Kidney (tissue), 14 donors: ENCODE data around the gene CEP57. TPM values are rescaled to one million over a fixed set of nuclear protein-coding genes. Genes with fewer than 3 reads are reported as not detected.

Experiments used
- DNase-seq, 5 donors: peaks; one replicate each; pipeline ENCODE4 v3.0.0-alpha.2; 2013 to 2020
- FAIRE-seq: peaks from 2 replicates; lab custom pipeline; 2012; peaks lifted over from hg19 to GRCh38; lab: Jason Lieb, UNC
- H3K27ac ChIP-seq, 2 donors: one replicate each; pipeline ENCODE4 v1.7.0; 2013; ENCODE audit warnings: low read depth in 2 of 2, low read length in 2 of 2, inconsistent platforms in 1 of 2
- H3K27me3 ChIP-seq: one replicate; pipeline ENCODE4 v1.7.1; 2013; ENCODE audit warnings: low read length, inconsistent platforms; ENCODE audit not compliant: control insufficient read depth, insufficient read depth
- H3K36me3 ChIP-seq, 3 donors: one replicate each; pipeline versions ENCODE4 v1.7.0 to v1.7.1; 2013; ENCODE audit warnings: low read length in 3 of 3, control low read depth in 1 of 3, inconsistent platforms in 1 of 3; ENCODE audit not compliant: insufficient read depth in 3 of 3, control insufficient read depth in 2 of 3
- H3K4me1 ChIP-seq, 3 donors: one replicate each; pipeline versions ENCODE4 v1.7.0 to v1.7.1; 2013; ENCODE audit warnings: low read length in 3 of 3, inconsistent platforms in 1 of 3, low read depth in 1 of 3; ENCODE audit not compliant: control insufficient read depth in 2 of 3, insufficient read depth in 2 of 3
- H3K4me3 ChIP-seq, 3 donors: one replicate each; pipeline versions ENCODE4 v1.7.0 to v1.8.1; 2013; ENCODE audit warnings: low read length in 3 of 3, control low read depth in 1 of 3, inconsistent platforms in 1 of 3
- H3K9ac ChIP-seq, 3 donors: one replicate each; pipeline versions ENCODE4 v1.7.0 to v1.7.1; 2013; ENCODE audit warnings: low read length in 3 of 3, control low read depth in 1 of 3, inconsistent platforms in 1 of 3
- H3K9me3 ChIP-seq, 3 donors: one replicate each; pipeline versions ENCODE4 v1.7.0 to v1.7.1; 2013; ENCODE audit warnings: low read length in 3 of 3, control low read depth in 1 of 3, inconsistent platforms in 1 of 3; ENCODE audit not compliant: control insufficient read depth in 2 of 3, insufficient read depth in 1 of 3
- intact Hi-C: fragments of 100-400 bp; cut with DNase I; formaldehyde crosslinking; loops from one replicate; pipeline ENCODE4 v1.11.1; 2022
- polyA plus RNA-seq: library from polyadenylated mRNA; stranded (reverse); fragments of 350-450 nt; fragmentation: Illumina TruSeq; extraction: RNeasy Lipid Tissue Mini Kit (QIAGEN cat#74804); gene quantifications from one replicate; pipeline ENCODE4 v1.2.3, GENCODE V29; 2014; ENCODE audit warnings: low read depth, low replicate concordance; ENCODE audit not compliant: insufficient read depth
- total RNA-seq: library from RNA; stranded (reverse); fragmentation: NEBNext Ultra II Directional; extraction: Animal tissue kit (Norgen Biotek cat#: 25700); gene quantifications from one replicate; pipeline ENCODE4 v1.2.1, GENCODE V29; 2021
- TF ChIP-seq, protein P1 (sequence below): IDR thresholded peaks from 3 replicates; pipeline ENCODE4 v1.5.1; 2012; ENCODE audit warnings: mild to moderate bottlenecking, moderate library complexity, borderline replicate concordance; ENCODE audit not compliant: insufficient read depth; ENCODE audit errors: extremely low read depth
- donor health status: control.
- donor health status: control.
- donor health status: control.
- donor health status: control.
- donor health status: control.
- donor health status: DM: yes; HTN: yes; CAD: no.
- donor health status: Normal renal cell carcinoma (clear cell type).

The CEP57 gene
- total and polyA plus RNA-seq, 2 donors from 2014 or later, result 14.9 to 33.4 TPM

DNA sequence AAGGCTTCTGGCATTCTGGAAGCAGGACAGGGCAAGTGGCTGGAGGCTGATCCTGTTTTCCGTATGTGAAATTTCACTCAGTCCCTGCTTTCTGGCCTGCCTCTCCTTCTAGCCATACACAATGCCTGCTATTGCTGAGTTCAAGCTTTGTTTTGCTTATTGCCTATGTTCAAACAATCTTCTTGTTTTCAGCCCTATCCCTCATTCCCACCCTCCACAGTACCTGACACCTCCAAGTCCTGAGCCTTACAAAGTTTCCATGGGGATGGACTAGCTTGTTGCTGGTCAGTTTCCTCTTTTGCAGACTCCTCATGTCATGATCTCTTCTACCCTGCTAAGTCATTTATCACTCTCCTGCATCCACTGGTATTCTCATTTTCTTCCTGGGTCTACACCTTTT lies 38.8 kb upstream of the CEP57 start:
- DNase-seq (no peak), FAIRE-seq (no peak)
- Histone ChIP-seq H3K9ac (no peak overlapping the region), H3K9me3 (no peaks in the 10 kb centered on the region), H3K4me1 (no peaks in the 10 kb centered on the region), H3K27me3 (no peaks in the 10 kb centered on the region), H3K4me3 (no peak overlapping the region), H3K27ac (no peak overlapping the region), H3K36me3 (no peaks in the 10 kb centered on the region)
- intact Hi-C loops, result no loop called here
- TF ChIP-seq, protein P1, sequence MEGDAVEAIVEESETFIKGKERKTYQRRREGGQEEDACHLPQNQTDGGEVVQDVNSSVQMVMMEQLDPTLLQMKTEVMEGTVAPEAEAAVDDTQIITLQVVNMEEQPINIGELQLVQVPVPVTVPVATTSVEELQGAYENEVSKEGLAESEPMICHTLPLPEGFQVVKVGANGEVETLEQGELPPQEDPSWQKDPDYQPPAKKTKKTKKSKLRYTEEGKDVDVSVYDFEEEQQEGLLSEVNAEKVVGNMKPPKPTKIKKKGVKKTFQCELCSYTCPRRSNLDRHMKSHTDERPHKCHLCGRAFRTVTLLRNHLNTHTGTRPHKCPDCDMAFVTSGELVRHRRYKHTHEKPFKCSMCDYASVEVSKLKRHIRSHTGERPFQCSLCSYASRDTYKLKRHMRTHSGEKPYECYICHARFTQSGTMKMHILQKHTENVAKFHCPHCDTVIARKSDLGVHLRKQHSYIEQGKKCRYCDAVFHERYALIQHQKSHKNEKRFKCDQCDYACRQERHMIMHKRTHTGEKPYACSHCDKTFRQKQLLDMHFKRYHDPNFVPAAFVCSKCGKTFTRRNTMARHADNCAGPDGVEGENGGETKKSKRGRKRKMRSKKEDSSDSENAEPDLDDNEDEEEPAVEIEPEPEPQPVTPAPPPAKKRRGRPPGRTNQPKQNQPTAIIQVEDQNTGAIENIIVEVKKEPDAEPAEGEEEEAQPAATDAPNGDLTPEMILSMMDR, result no peak

DNA sequence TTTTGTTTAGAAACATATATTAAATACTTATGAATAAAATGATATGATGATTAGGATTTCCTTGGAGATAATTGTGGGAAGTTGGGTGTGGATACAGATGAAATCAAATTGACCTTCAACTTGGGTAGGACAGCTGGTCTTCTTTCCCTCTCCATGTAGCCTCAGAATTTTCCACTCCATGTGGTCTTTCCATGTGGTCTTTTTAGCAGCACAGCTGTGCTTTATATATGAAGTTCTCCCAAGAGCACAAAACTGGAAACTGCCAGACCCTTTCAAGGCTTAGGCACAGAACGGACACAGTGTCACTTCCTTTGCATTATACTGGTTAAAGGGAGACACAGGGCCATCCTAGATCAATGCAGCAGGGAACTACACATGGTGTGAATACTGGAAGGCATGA lies 29.4 kb upstream of the CEP57 start:
- DNase-seq (no peak), FAIRE-seq (no peak)
- H3K27me3 ChIP-seq, result no peaks in the 10 kb centered on the region

DNA sequence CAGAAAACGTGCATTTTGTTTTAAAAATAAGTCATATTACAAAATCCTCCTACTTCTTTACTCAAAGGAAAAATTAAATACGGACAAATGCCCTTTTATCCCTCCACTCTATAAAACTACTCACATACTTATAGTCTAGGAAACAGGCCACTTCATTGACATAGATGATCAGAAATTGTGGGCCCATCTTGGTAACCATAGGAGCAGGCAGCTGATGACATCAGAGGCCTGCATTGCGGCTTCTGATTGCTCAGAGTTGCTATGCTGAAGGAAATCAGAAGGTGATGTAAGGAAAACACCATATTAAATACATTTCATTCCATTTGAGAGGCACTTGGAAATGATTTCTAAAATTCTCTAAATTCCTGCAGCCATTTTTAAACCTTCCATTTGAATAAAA lies 27.8 kb upstream of the CEP57 start:
- Histone ChIP-seq H3K9ac (no peak overlapping the region), H3K4me3 (no peak overlapping the region), H3K9me3 (no peaks in the 10 kb centered on the region), H3K27ac (no peak overlapping the region), H3K36me3 (no peaks in the 10 kb centered on the region), H3K27me3 (no peaks in the 10 kb centered on the region), H3K4me1 (no peaks in the 10 kb centered on the region)
- TF ChIP-seq, protein P1, result no peak
- intact Hi-C loops, result loop anchor here (5.0 kb wide), 1 partner anchor 610 kb away; no protein-coding TSS in a partner anchor
- FAIRE-seq (no peak), DNase-seq (no peak)

More for the DNA sequence above, 29.4 kb upstream of the CEP57 start:
- H3K4me1 ChIP-seq, result no peaks in the 10 kb centered on the region
- no peaks in the 10 kb centered on the region for H3K9me3 ChIP-seq
- H3K9ac ChIP-seq, result no peak overlapping the region
- intact Hi-C loops, result loop anchor here (5.0 kb wide), 1 partner anchor 609 kb away; no protein-coding TSS in a partner anchor
- TF ChIP-seq, protein P1, result no peak
- H3K4me3 ChIP-seq, result no peak overlapping the region
- H3K36me3 ChIP-seq, result no peaks in the 10 kb centered on the region
- H3K27ac ChIP-seq, result no peak overlapping the region

DNA sequence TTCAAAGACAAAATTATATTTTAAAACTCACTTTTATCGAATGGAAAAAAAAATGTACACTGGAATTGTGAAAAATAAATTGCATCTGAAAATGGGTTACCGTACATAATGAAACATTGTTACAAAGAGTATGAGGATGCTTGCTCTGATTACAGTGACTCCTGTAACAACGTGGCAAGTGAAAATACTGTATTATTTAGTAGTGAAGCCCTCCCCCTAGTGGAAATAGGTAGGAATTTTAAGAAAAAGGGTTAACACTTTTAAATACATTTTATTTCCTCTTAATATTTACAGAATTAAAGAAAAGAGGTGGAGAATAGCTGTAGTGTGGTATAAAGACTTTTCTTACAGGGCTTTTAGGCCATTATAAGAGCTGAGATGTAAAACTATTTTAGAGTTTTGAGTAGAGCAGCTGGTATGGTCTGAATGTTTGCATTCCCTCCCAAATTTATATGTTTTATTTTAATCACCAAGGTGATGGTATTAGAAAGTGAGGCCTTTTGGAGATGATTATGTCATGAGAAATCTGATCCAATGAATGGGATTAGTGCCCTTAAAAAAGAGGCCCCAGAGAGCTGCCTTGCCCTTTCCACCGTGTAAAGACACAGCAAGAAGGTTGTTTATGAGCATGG lies 25.9 kb upstream of the CEP57 start:
- intact Hi-C loops, result loop anchor here (5.0 kb wide), 1 partner anchor 612 kb away; no protein-coding TSS in a partner anchor
- FAIRE-seq, result peak; percentile 99

More for the DNA sequence above, 25.9 kb upstream of the CEP57 start:
- Histone ChIP-seq H3K36me3 (no peaks in the 10 kb centered on the region), H3K9ac (no peak overlapping the region), H3K4me3 (no peak overlapping the region), H3K27me3 (no peaks in the 10 kb centered on the region), H3K4me1 (no peaks in the 10 kb centered on the region), H3K27ac (no peak overlapping the region), H3K9me3 (no peaks in the 10 kb centered on the region)
- DNase-seq, result peak in 2 of 5 donors; percentile 75 to 84
- TF ChIP-seq, protein P1, result peak; percentile 50
